CD14-positive monocyte (primary cell): ENCODE results near the gene FRMPD1. TPM values are rescaled to one million over a fixed set of nuclear protein-coding genes. Genes with fewer than 3 reads are reported as not detected.

ENCODE experiments used
- DNase-seq, 3 donors: peaks; one replicate each; pipeline ENCODE4 v3.0.0-alpha.2; 2011 to 2022
- H2AFZ ChIP-seq: 2 replicates; pipeline ENCODE4 v1.6.0; 2012; ENCODE audit warnings: mild to moderate bottlenecking, low read depth, low read length, inconsistent platforms; ENCODE audit not compliant: insufficient read depth, poor library complexity, severe bottlenecking
- H3K27ac ChIP-seq, 2 donors: 1 replicate in 1 of 2; 2 replicates in 1 of 2; pipeline ENCODE4 v1.5.1; 2012 to 2013; ENCODE audit warnings: low read length in 2 of 2, control low read depth in 1 of 2, inconsistent platforms in 1 of 2, low read depth in 1 of 2, mild to moderate bottlenecking in 1 of 2
- H3K27me3 ChIP-seq, 2 donors: one replicate each; pipeline versions ENCODE4 v1.6.0 to v1.6.1; 2011 to 2013; ENCODE audit warnings: low read length in 2 of 2; ENCODE audit not compliant: control insufficient read depth in 2 of 2, insufficient read depth in 2 of 2
- H3K36me3 ChIP-seq, 2 donors: replicated peaks in 1 of 2; 1 replicate in 1 of 2; 2 replicates in 1 of 2; pipeline versions ENCODE4 v1.5.1 to v1.6.1; 2012 to 2013; ENCODE audit warnings: low read length in 2 of 2, control low read depth in 1 of 2, inconsistent platforms in 1 of 2, mild to moderate bottlenecking in 1 of 2; ENCODE audit not compliant: insufficient read depth in 2 of 2, control insufficient read depth in 1 of 2
- H3K4me1 ChIP-seq, 2 donors: 1 replicate in 1 of 2; 2 replicates in 1 of 2; pipeline versions ENCODE4 v1.5.1 to v1.6.1; 2012 to 2013; ENCODE audit warnings: low read length in 2 of 2, control low read depth in 1 of 2, inconsistent platforms in 1 of 2, mild to moderate bottlenecking in 1 of 2, moderate library complexity in 1 of 2; ENCODE audit not compliant: insufficient read depth in 2 of 2, control insufficient read depth in 1 of 2
- H3K4me2 ChIP-seq: replicated peaks from 2 replicates; pipeline ENCODE3; 2012; ENCODE audit warnings: low read length, moderate library complexity, mild to moderate bottlenecking; ENCODE audit not compliant: poor library complexity, severe bottlenecking; ENCODE audit errors: extremely low read depth
- H3K4me3 ChIP-seq, 3 experiments: fragments of 200-600 bp in 1 of 3; sonication (generic) in 1 of 3; replicated peaks in 1 of 3; 1 replicate in 2 of 3; 2 replicates in 1 of 3; pipeline ENCODE4 v1.5.1; 2011 to 2013; ENCODE audit warnings: low read length in 3 of 3, mild to moderate bottlenecking in 3 of 3, control low read depth in 2 of 3, low read depth in 2 of 3, inconsistent platforms in 1 of 3, moderate library complexity in 1 of 3
- H3K79me2 ChIP-seq: 2 replicates; pipeline ENCODE4 v1.6.0; 2012; ENCODE audit warnings: mild to moderate bottlenecking, control low read depth, inconsistent platforms, low read length, moderate library complexity; ENCODE audit not compliant: insufficient read depth
- H3K9ac ChIP-seq: 2 replicates; pipeline ENCODE4 v1.6.0; 2017; ENCODE audit warnings: low read length, mild to moderate bottlenecking; ENCODE audit not compliant: insufficient read depth, poor library complexity, severe bottlenecking
- H3K9me3 ChIP-seq, 2 donors: replicated peaks in 1 of 2; 1 replicate in 1 of 2; 2 replicates in 1 of 2; pipeline versions ENCODE4 v1.5.1 to v1.6.1; 2012 to 2013; ENCODE audit warnings: low read length in 2 of 2, control low read depth in 1 of 2; ENCODE audit not compliant: control insufficient read depth in 1 of 2, insufficient read depth in 1 of 2
- H4K20me1 ChIP-seq: 2 replicates; pipeline ENCODE4 v1.6.0; 2012; ENCODE audit warnings: mild to moderate bottlenecking, low read length, control low read depth, moderate library complexity; ENCODE audit not compliant: insufficient read depth
- H3K27ac Mint-ChIP-seq, 7 donors: one replicate each; pipeline ENCODE4 v1.8.0; 2020; ENCODE audit warnings: mild to moderate bottlenecking in 7 of 7, mixed read lengths in 7 of 7, moderate library complexity in 6 of 7, inconsistent platforms in 2 of 7
- H3K27me3 Mint-ChIP-seq, 3 donors: one replicate each; pipeline ENCODE4 v1.8.0; 2021 to 2022; ENCODE audit warnings: low read depth in 3 of 3, mild to moderate bottlenecking in 3 of 3, mixed read lengths in 3 of 3, moderate library complexity in 3 of 3, inconsistent platforms in 1 of 3
- H3K36me3 Mint-ChIP-seq, 2 donors: one replicate each; pipeline ENCODE4 v1.8.0; 2020; ENCODE audit warnings: mixed read lengths in 2 of 2, inconsistent platforms in 1 of 2, mild to moderate bottlenecking in 1 of 2
- H3K4me1 Mint-ChIP-seq: one replicate; pipeline ENCODE4 v1.8.0; 2020; ENCODE audit warnings: mild to moderate bottlenecking, mixed read lengths
- H3K4me3 Mint-ChIP-seq, 2 donors: one replicate each; pipeline ENCODE4 v1.8.0; 2020; ENCODE audit warnings: mild to moderate bottlenecking in 2 of 2, mixed read lengths in 2 of 2, moderate library complexity in 1 of 2
- H3K9me3 Mint-ChIP-seq, 7 donors: one replicate each; pipeline ENCODE4 v1.8.0; 2020 to 2022; ENCODE audit warnings: mixed read lengths in 7 of 7, mild to moderate bottlenecking in 6 of 7, moderate library complexity in 6 of 7, inconsistent platforms in 2 of 7
- CTCF ChIP-seq: fragments of 200-600 bp; IDR thresholded peaks from one replicate; pipeline ENCODE4 v1.8.0; 2022; ENCODE audit warnings: antibody characterized with exemption, mild to moderate bottlenecking
- WGBS: methylation state at CpG from one replicate; pipeline ENCODE4 v1.1.5; 2013; ENCODE audit warnings: missing lambda C conversion rate; ENCODE audit not compliant: insufficient coverage; 5-methylcytosine and 5-hydroxymethylcytosine counted together
- intact Hi-C, 2 donors: fragments of 100-400 bp; cut with micrococcal nuclease; formaldehyde crosslinking; loops; one replicate each; pipeline versions ENCODE4 v1.15.0 to v1.15.1; 2023
- polyA plus RNA-seq, 3 donors: library from polyadenylated mRNA; depleted of rRNA in 1 of 3; unstranded in 2 of 3; stranded (reverse) in 1 of 3; fragments of 300-500 nt in 2 of 3; fragments of >200 nt in 1 of 3; fragmentation: Illumina TruSeq in 2 of 3; gene quantifications; 1 replicate in 2 of 3; 2 replicates in 1 of 3; pipeline ENCODE4 v1.2.3, GENCODE V29; 2012 to 2021

Gene FRMPD1
- polyA plus RNA-seq, 3 donors: 0.03 TPM; not detected in 2

- Mint-ChIP-seq H3K36me3 (no peaks in the 10 kb centered on the region), H3K4me1 (no peaks in the 10 kb centered on the region), H3K9me3 (peaks cover 0 to 2% (median 0%) of the 10 kb centered on the region in 7 donors), H3K27ac (no peak overlapping the region), H3K27me3 (peaks cover 2 to 8% (median 6%) of the 10 kb centered on the region in 3 donors), H3K4me3 (peak overlapping the region in 1 of 2 donors; percentile 27)
- no peak overlapping the region for H3K27ac ChIP-seq
- H3K27me3 ChIP-seq: no peaks in the 10 kb centered on the region
- H3K9ac ChIP-seq: no peak overlapping the region
- no peaks in the 10 kb centered on the region for H4K20me1 ChIP-seq
- no peak for DNase-seq
- H3K4me3 ChIP-seq: no peak overlapping the region
- H3K4me1 ChIP-seq: no peaks in the 10 kb centered on the region
- H3K4me2 ChIP-seq: no peak overlapping the region
- H3K79me2 ChIP-seq: no peaks in the 10 kb centered on the region
- intact Hi-C loops: no loop called here
- H2AFZ ChIP-seq: no peak overlapping the region
- WGBS: 98% methylated on average over 9 of the region's 10 CpGs
- H3K9me3 ChIP-seq: no peaks in the 10 kb centered on the region
- no peak for TF ChIP-seq CTCF
- H3K36me3 ChIP-seq: no peaks in the 10 kb centered on the region
Measured at GRCh38 chr9:37683531-37684371, 33.0 kb downstream of the FRMPD1 start.

- Mint-ChIP-seq H3K27ac (no peak overlapping the region), H3K9me3 (peaks cover 0 to 4% (median 0%) of the 10 kb centered on the region in 7 donors), H3K4me3 (no peak overlapping the region), H3K4me1 (no peaks in the 10 kb centered on the region), H3K36me3 (no peaks in the 10 kb centered on the region), H3K27me3 (peaks cover 2 to 3% (median 3%) of the 10 kb centered on the region in 3 donors)
- WGBS: 84% methylated on average over 9 of the region's 11 CpGs
- DNase-seq: no peak
- Histone ChIP-seq H3K9ac (no peak overlapping the region), H2AFZ (no peak overlapping the region), H3K27ac (no peak overlapping the region), H3K79me2 (no peaks in the 10 kb centered on the region), H3K4me1 (no peaks in the 10 kb centered on the region), H3K9me3 (no peaks in the 10 kb centered on the region), H3K36me3 (no peaks in the 10 kb centered on the region), H4K20me1 (no peaks in the 10 kb centered on the region), H3K4me2 (no peak overlapping the region), H3K27me3 (peaks cover 0 to 2% of the 10 kb centered on the region in 2 donors), H3K4me3 (no peak overlapping the region)
- no peak for TF ChIP-seq CTCF
- intact Hi-C loops: no loop called here
Measured at GRCh38 chr9:37692622-37693221, 42.0 kb downstream of the FRMPD1 start.
